Measurements from ENCODE around the gene NAPG.

NAPG gene

DNA sequence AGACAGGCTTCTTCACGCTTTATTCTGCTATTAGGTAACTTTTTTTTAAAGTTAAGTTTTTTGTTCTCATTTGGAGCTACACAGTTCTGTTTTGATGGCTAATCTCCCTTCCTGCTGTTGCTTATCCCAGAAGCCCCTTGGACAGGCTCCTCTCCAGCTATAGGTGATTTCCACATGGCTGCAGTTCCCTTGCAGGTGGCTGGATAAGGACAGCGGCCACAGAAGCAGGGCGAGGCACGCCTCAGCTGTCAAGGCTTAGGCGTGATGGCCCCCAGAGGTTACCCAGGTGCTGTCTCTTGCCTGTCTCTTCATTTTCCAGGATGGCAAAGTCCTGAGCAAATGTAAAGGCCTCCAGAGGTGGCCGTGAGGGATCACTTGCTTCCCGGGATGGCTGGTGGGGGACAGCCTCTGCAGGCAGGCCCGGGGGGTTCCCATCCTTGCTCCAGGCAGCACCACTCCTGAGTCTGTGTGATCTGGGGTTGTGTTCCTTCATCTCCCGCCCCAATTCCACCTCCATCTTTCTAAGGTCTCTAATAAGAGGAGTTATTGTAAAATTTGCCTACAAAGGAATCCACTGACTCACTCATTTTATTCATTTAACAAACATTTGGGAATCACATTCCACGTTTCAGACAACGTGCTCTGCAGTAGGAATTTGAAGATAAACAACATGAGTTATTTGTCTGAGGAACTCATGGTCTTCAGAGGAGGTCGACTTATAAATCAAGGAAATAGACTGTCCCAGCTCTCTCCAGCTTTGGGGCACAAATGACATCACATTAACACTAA, 53.4 kb downstream of the NAPG start:
- no peaks in the 10 kb centered on the region for H3K36me3 ChIP-seq
- H3K27me3 ChIP-seq, result no peaks in the 10 kb centered on the region
- DNase-seq, result no peak
- H3K4me1 ChIP-seq, result no peaks in the 10 kb centered on the region
- no peak overlapping the region for H3K4me3 ChIP-seq
- no peaks in the 10 kb centered on the region for H3K9me3 ChIP-seq
- intact Hi-C loops (cut with DNase I; ENCODE audit: low total_unique reads), result no loop called here
- TF ChIP-seq, protein P1, sequence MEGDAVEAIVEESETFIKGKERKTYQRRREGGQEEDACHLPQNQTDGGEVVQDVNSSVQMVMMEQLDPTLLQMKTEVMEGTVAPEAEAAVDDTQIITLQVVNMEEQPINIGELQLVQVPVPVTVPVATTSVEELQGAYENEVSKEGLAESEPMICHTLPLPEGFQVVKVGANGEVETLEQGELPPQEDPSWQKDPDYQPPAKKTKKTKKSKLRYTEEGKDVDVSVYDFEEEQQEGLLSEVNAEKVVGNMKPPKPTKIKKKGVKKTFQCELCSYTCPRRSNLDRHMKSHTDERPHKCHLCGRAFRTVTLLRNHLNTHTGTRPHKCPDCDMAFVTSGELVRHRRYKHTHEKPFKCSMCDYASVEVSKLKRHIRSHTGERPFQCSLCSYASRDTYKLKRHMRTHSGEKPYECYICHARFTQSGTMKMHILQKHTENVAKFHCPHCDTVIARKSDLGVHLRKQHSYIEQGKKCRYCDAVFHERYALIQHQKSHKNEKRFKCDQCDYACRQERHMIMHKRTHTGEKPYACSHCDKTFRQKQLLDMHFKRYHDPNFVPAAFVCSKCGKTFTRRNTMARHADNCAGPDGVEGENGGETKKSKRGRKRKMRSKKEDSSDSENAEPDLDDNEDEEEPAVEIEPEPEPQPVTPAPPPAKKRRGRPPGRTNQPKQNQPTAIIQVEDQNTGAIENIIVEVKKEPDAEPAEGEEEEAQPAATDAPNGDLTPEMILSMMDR (IDR thresholded peaks at IDR 0.05), result no peak
- H3K27ac ChIP-seq, result no peak overlapping the region

DNA sequence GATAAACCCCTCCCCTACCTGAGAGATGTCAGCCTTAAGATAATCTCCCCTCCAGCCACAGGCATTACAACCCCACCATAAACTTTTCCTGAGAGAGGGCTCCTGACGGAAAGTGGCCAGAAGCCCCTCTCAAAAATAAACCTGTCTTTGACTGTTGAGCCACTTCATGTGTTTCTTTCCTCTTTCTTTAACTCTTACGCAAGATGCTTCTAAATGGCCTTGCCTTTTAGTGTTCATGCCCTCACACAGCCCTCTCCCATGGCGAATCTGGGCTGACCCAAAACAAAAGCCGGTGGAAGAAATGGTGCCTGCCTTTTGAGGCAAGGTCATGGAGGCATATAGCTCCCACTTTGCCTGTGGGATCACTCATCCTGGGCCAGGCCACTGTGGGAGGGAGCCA, 54.4 kb downstream of the NAPG start:
- H3K9me3 ChIP-seq, result no peaks in the 10 kb centered on the region
- no peaks in the 10 kb centered on the region for H3K4me1 ChIP-seq
- H3K4me3 ChIP-seq, result no peak overlapping the region
- H3K27ac ChIP-seq, result no peak overlapping the region
- no peaks in the 10 kb centered on the region for H3K36me3 ChIP-seq
- DNase-seq, result no peak
- TF ChIP-seq, protein P1 (IDR thresholded peaks at IDR 0.05), result no peak
- intact Hi-C loops (cut with DNase I; ENCODE audit: low total_unique reads), result no loop called here
- H3K27me3 ChIP-seq, result no peaks in the 10 kb centered on the region

DNA sequence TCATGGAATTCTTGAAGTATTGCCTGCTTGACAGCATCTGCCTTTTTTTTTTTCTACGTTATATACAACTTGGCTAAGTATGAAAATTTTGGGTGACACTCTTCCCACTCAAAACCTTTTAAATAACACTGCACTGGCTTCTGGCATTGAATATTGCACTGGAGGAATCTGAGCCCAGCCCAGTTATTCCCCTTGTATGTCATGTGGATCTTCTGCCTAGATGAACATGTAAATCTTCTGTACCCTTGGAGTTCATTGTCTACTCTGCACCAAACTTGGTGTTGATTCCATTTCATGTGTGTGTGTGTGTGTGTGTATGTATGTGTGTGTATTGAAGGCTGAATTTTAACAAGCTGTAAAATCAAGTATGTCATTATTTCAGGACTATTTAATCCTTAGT, 59.4 kb downstream of the NAPG start:
- no peaks in the 10 kb centered on the region for H3K4me1 ChIP-seq
- intact Hi-C loops (cut with DNase I; ENCODE audit: low total_unique reads), result no loop called here
- TF ChIP-seq, protein P1 (IDR thresholded peaks at IDR 0.05), result no peak
- H3K27me3 ChIP-seq, result no peaks in the 10 kb centered on the region
- no peak for DNase-seq
- no peak overlapping the region for H3K27ac ChIP-seq
- no peaks in the 10 kb centered on the region for H3K9me3 ChIP-seq
- no peak overlapping the region for H3K4me3 ChIP-seq
- H3K36me3 ChIP-seq, result no peaks in the 10 kb centered on the region

DNA sequence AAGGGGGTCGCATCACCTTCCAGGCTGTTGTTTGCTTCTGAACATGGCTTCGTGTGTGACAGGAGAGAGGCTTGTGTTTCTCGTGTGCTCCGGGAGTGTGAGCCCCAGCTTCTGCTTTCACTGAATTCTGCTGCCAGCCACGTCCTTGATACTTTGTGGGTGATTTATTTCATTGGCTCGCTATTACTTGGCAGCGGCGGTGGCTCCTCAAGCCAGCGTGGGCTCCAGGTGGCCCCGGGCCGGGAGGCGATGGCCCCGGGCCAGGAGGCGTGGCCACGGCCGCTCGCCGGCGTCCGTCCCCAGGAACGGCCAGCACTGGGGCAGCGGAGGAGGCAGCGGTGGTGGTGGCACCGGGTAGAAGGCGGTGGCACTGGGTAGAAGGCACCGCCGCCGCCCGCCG, 63.1 kb downstream of the NAPG start:
- H3K9me3 ChIP-seq, result no peaks in the 10 kb centered on the region
- no peak overlapping the region for H3K27ac ChIP-seq
- no peak overlapping the region for H3K4me3 ChIP-seq
- TF ChIP-seq, protein P1 (IDR thresholded peaks at IDR 0.05), result no peak
- H3K36me3 ChIP-seq, result no peaks in the 10 kb centered on the region
- no peaks in the 10 kb centered on the region for H3K27me3 ChIP-seq
- intact Hi-C loops (cut with DNase I; ENCODE audit: low total_unique reads), result no loop called here
- no peaks in the 10 kb centered on the region for H3K4me1 ChIP-seq
- DNase-seq, result no peak

DNA sequence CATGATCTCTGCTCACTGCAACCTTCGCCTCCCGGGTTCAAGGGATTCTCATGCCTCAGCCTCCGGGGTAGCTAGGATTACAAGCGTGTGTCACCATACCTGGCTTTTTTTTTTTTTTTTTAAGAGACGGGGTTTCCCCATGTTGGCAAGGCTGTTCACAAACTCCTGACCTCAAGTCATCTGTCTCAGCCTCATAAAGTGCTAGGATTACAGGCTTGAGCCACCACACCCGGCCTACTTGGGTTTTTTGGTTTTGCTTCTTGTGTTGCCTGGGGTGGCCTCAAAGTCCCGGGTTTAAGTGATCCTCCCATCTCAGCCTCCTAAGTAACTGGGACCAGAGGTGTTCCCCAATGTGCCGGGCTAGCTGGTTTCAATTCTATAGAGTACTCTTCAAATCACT, 64.6 kb downstream of the NAPG start:
- Histone ChIP-seq H3K27me3 (no peaks in the 10 kb centered on the region), H3K27ac (no peak overlapping the region), H3K4me3 (no peak overlapping the region), H3K4me1 (no peaks in the 10 kb centered on the region), H3K9me3 (no peaks in the 10 kb centered on the region), H3K36me3 (no peaks in the 10 kb centered on the region)
- no peak for DNase-seq
- intact Hi-C loops (cut with DNase I; ENCODE audit: low total_unique reads), result no loop called here
- TF ChIP-seq, protein P1 (IDR thresholded peaks at IDR 0.05), result no peak

Data from tibial artery (tissue), 4 donors.